OCI-LY3 (cell line): ENCODE measurements around the gene CPZ.

Experiments used
- EZH2phosphoT487 ChIP-seq: fragments of 200-600 bp; shearing (Covaris generic); IDR thresholded peaks from 2 replicates; pipeline ENCODE4 v1.6.1; 2018; ENCODE audit warnings: antibody characterized with exemption, mixed run types, low read depth
- TF ChIP-seq, protein P1 (sequence below): fragments of 200-600, 300-600 bp; sonication (generic); IDR thresholded peaks from 2 replicates; pipeline ENCODE4 v1.5.1; 2014; ENCODE audit warnings: antibody characterized with exemption, low read length, low read depth

GRCh38 chr4:8642651-8643321 is 50.2 kb downstream of the CPZ start:
- TF ChIP-seq, protein P1, sequence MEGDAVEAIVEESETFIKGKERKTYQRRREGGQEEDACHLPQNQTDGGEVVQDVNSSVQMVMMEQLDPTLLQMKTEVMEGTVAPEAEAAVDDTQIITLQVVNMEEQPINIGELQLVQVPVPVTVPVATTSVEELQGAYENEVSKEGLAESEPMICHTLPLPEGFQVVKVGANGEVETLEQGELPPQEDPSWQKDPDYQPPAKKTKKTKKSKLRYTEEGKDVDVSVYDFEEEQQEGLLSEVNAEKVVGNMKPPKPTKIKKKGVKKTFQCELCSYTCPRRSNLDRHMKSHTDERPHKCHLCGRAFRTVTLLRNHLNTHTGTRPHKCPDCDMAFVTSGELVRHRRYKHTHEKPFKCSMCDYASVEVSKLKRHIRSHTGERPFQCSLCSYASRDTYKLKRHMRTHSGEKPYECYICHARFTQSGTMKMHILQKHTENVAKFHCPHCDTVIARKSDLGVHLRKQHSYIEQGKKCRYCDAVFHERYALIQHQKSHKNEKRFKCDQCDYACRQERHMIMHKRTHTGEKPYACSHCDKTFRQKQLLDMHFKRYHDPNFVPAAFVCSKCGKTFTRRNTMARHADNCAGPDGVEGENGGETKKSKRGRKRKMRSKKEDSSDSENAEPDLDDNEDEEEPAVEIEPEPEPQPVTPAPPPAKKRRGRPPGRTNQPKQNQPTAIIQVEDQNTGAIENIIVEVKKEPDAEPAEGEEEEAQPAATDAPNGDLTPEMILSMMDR = no peak
- no peak for TF ChIP-seq EZH2phosphoT487
